Smooth muscle cell (in vitro differentiated cells): Measurements from ENCODE around the gene MTCH1. TPM values are rescaled to one million over a fixed set of nuclear protein-coding genes. Genes with fewer than 3 reads are reported as not detected.

ENCODE experiments used
- DNase-seq: peaks from one replicate; lab custom pipeline; 2025; ENCODE audit not compliant: unreplicated experiment; lab: John Stamatoyannopoulos, UW
- H2AFZ ChIP-seq: fragments of 200-600 bp; sonication (generic); 2 replicates; pipeline ENCODE4 v1.6.0; 2016; ENCODE audit warnings: antibody characterized with exemption, low read depth, mild to moderate bottlenecking
- H3F3A ChIP-seq: fragments of 200-600 bp; sonication (generic); 2 replicates; pipeline ENCODE4 v1.6.0; 2017; ENCODE audit warnings: antibody characterized with exemption, low read depth
- H3K27ac ChIP-seq: fragments of 200-600 bp; sonication (generic); 2 replicates; pipeline ENCODE4 v1.5.1; 2016; ENCODE audit warnings: low read depth, mild to moderate bottlenecking
- H3K27me3 ChIP-seq: fragments of 200-600 bp; sonication (generic); 2 replicates; pipeline ENCODE4 v1.6.1; 2016; ENCODE audit warnings: low read depth, mild to moderate bottlenecking
- H3K36me3 ChIP-seq: fragments of 200-600 bp; sonication (generic); 2 replicates; pipeline ENCODE4 v1.5.1; 2016; ENCODE audit warnings: low read depth
- H3K4me1 ChIP-seq: fragments of 200-600 bp; sonication (generic); 2 replicates; pipeline ENCODE4 v1.5.1; 2016; ENCODE audit warnings: low read depth
- H3K4me2 ChIP-seq: fragments of 200-600 bp; sonication (generic); 2 replicates; pipeline ENCODE4 v1.6.0; 2016; ENCODE audit warnings: mild to moderate bottlenecking
- H3K4me3 ChIP-seq: fragments of 200-600 bp; sonication (generic); 2 replicates; pipeline ENCODE4 v1.5.1; 2016; ENCODE audit warnings: mild to moderate bottlenecking
- H3K79me2 ChIP-seq: fragments of 200-600 bp; sonication (generic); 2 replicates; pipeline ENCODE4 v1.6.0; 2016; ENCODE audit warnings: low read depth, mild to moderate bottlenecking
- H3K9ac ChIP-seq: fragments of 200-600 bp; sonication (generic); 2 replicates; pipeline ENCODE4 v1.6.0; 2016; ENCODE audit warnings: low read depth
- H3K9me3 ChIP-seq: fragments of 200-600 bp; sonication (generic); replicated peaks from 2 replicates; pipeline ENCODE4 v1.5.1; 2016; ENCODE audit warnings: low read depth
- H4K20me1 ChIP-seq: fragments of 200-600 bp; sonication (generic); 2 replicates; pipeline ENCODE4 v1.6.0; 2016; ENCODE audit warnings: low read depth
- WGBS: methylation state at CpG from one replicate; pipeline ENCODE4 v1.1.7; 2016; ENCODE audit warnings: low lambda C conversion rate; 5-methylcytosine and 5-hydroxymethylcytosine counted together
- polyA plus RNA-seq: library from polyadenylated mRNA; unstranded; fragments of >200 nt; fragmentation: Nextera tagmentation; extraction: Ambion mirVana; gene quantifications from 2 replicates; pipeline ENCODE4 v1.2.1, GENCODE V29; 2016
- total RNA-seq: library from RNA; depleted of rRNA; stranded (reverse); fragments of >200 nt; gene quantifications from 2 replicates; pipeline ENCODE4 v1.2.3, GENCODE V29; 2014
- TF ChIP-seq, protein P1 (sequence below): fragments of 200-600 bp; sonication (generic); IDR thresholded peaks from 2 replicates; pipeline ENCODE4 v1.5.1; 2017; ENCODE audit warnings: borderline replicate concordance, mild to moderate bottlenecking, antibody characterized with exemption; ENCODE audit not compliant: insufficient read depth, poor library complexity, severe bottlenecking

MTCH1 gene
- total and polyA plus RNA-seq, 2 experiments from 2014 or later = 200 to 517 TPM

GRCh38 chr6:36980876-36981619 lies 4.9 kb downstream of the MTCH1 start:
- H3K4me2 ChIP-seq = no peak overlapping the region
- no peaks in the 10 kb centered on the region for H3K36me3 ChIP-seq
- H3F3A ChIP-seq = peaks cover 5% of the 10 kb centered on the region
- H3K27me3 ChIP-seq = no peaks in the 10 kb centered on the region
- 91% methylated on average over 14 of the region's 14 CpGs for WGBS
- no peak overlapping the region for H3K4me3 ChIP-seq
- TF ChIP-seq, protein P1, sequence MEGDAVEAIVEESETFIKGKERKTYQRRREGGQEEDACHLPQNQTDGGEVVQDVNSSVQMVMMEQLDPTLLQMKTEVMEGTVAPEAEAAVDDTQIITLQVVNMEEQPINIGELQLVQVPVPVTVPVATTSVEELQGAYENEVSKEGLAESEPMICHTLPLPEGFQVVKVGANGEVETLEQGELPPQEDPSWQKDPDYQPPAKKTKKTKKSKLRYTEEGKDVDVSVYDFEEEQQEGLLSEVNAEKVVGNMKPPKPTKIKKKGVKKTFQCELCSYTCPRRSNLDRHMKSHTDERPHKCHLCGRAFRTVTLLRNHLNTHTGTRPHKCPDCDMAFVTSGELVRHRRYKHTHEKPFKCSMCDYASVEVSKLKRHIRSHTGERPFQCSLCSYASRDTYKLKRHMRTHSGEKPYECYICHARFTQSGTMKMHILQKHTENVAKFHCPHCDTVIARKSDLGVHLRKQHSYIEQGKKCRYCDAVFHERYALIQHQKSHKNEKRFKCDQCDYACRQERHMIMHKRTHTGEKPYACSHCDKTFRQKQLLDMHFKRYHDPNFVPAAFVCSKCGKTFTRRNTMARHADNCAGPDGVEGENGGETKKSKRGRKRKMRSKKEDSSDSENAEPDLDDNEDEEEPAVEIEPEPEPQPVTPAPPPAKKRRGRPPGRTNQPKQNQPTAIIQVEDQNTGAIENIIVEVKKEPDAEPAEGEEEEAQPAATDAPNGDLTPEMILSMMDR = no peak
- peaks cover 87% of the 10 kb centered on the region for H4K20me1 ChIP-seq
- H3K27ac ChIP-seq = peak overlapping the region; percentile 11
- DNase-seq = no peak
- H3K9me3 ChIP-seq = no peaks in the 10 kb centered on the region
- peaks cover 79% of the 10 kb centered on the region for H3K79me2 ChIP-seq
- no peak overlapping the region for H2AFZ ChIP-seq
- peaks cover 18% of the 10 kb centered on the region for H3K4me1 ChIP-seq
- H3K9ac ChIP-seq = no peak overlapping the region

DNA sequence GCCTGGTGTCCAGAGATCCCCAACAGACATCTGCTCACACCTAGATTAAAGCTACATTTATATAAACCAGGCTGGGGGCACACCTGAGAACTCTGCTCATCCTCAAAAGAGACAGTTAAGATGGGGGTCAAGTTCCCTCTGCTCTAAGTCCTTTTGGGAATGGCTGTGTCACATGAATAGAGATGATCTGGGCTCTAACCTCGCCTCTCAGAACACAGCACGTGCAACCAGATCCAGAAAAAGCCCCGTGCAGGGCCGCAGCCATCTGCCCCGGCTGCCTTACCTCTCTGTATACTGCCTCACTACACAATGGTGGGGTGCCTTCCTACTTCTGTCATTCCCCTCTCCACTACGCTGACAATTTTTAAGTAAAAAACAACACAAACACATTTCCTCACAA lies 5.9 kb downstream of the MTCH1 start:
- no peak overlapping the region for H3K4me2 ChIP-seq
- H3F3A ChIP-seq = peaks cover 5% of the 10 kb centered on the region
- no peak overlapping the region for H3K4me3 ChIP-seq
- peaks cover 90% of the 10 kb centered on the region for H4K20me1 ChIP-seq
- no peaks in the 10 kb centered on the region for H3K27me3 ChIP-seq
- H3K9me3 ChIP-seq = no peaks in the 10 kb centered on the region
- H3K79me2 ChIP-seq = peaks cover 71% of the 10 kb centered on the region
- H3K4me1 ChIP-seq = peaks cover 18% of the 10 kb centered on the region
- peak overlapping the region; percentile 11 for H3K27ac ChIP-seq
- no peak overlapping the region for H2AFZ ChIP-seq
- no peak for DNase-seq
- H3K9ac ChIP-seq = no peak overlapping the region
- TF ChIP-seq, protein P1 = no peak
- 94% methylated on average over 6 of the region's 6 CpGs for WGBS
- H3K36me3 ChIP-seq = no peaks in the 10 kb centered on the region

GRCh38 chr6:36979347-36979742 lies 6.7 kb downstream of the MTCH1 start:
- Histone ChIP-seq H3K27me3 (no peaks in the 10 kb centered on the region), H3K9me3 (no peaks in the 10 kb centered on the region), H3K27ac (no peak overlapping the region), H3K4me2 (no peak overlapping the region), H3F3A (peaks cover 4% of the 10 kb centered on the region), H3K79me2 (peaks cover 64% of the 10 kb centered on the region), H3K4me3 (no peak overlapping the region), H2AFZ (no peak overlapping the region), H3K36me3 (no peaks in the 10 kb centered on the region), H3K4me1 (peaks cover 14% of the 10 kb centered on the region), H4K20me1 (peaks cover 84% of the 10 kb centered on the region), H3K9ac (no peak overlapping the region)
- WGBS = 87% methylated on average over 4 of the region's 4 CpGs
- no peak for DNase-seq
- TF ChIP-seq, protein P1 = no peak
